HEK293 (cell line): ENCODE measurements around the gene URGCP.
A peak's percentile ranks its signal among the peaks of the same experiment; 100 is the strongest.

Experiments used
- CTCF ChIA-PET: fragments of 350-600 bp; formaldehyde crosslinking; extraction: SDS; loops from one replicate; lab custom pipeline; 2021; ENCODE audit warnings: antibody characterized with exemption; lab: Yijun Ruan, JAX
- POLR2A ChIA-PET: fragments of 300-600 bp; formaldehyde crosslinking; extraction: SDS; loops from one replicate; lab custom pipeline; 2020; ENCODE audit warnings: antibody characterized with exemption, inconsistent platforms; lab: Yijun Ruan, JAX
- H3K27ac ChIP-seq: fragments of 200-500 bp; sonication (Bioruptor generic); 2 replicates; pipeline ENCODE4 v1.5.1; 2014; ENCODE audit warnings: low read depth, low read length, control low read depth, inconsistent platforms; ENCODE audit errors: extremely low read depth
- H3K36me3 ChIP-seq, 2 experiments: fragments of 200-500 bp in 1 of 2; sonication (Bioruptor generic) in 1 of 2; 1 replicate in 1 of 2; 2 replicates in 1 of 2; pipeline ENCODE4 v1.5.1; 2014 to 2017; ENCODE audit warnings: inconsistent platforms in 2 of 2, low read length in 2 of 2; ENCODE audit not compliant: control insufficient read depth in 2 of 2, insufficient read depth in 1 of 2
- H3K4me1 ChIP-seq: fragments of 200-500 bp; sonication (Bioruptor generic); 2 replicates; pipeline ENCODE4 v1.5.1; 2014; ENCODE audit warnings: mild to moderate bottlenecking, low read length, inconsistent platforms; ENCODE audit not compliant: control insufficient read depth, insufficient read depth
- H3K4me3 ChIP-seq: 2 replicates; pipeline ENCODE4 v1.5.1; 2011; ENCODE audit warnings: low read depth, mild to moderate bottlenecking, control low read depth, low read length, moderate library complexity
- H3K9me3 ChIP-seq: fragments of 200-500 bp; sonication (Bioruptor generic); 2 replicates; pipeline ENCODE4 v1.5.1; 2014; ENCODE audit warnings: low read depth, low read length, inconsistent platforms; ENCODE audit not compliant: control insufficient read depth, insufficient read depth
- KLF10 ChIP-seq: fragments of 450-650 bp; IDR thresholded peaks from 2 replicates; pipeline ENCODE4 v1.5.1; 2018; ENCODE audit warnings: missing biosample characterization, mild to moderate bottlenecking, missing genetic modification characterization
- PRDM1 ChIP-seq: fragments of 450-650 bp; formaldehyde crosslinking; IDR thresholded peaks from 2 replicates; pipeline ENCODE4; 2016; ENCODE audit warnings: missing biosample characterization, missing genetic modification characterization
- SALL2 ChIP-seq: fragments of 450-650 bp; formaldehyde crosslinking; IDR thresholded peaks from 2 replicates; pipeline ENCODE4 v1.5.0; 2017; ENCODE audit warnings: missing biosample characterization, mild to moderate bottlenecking, missing genetic modification characterization, borderline replicate concordance
- SP2 ChIP-seq: fragments of 450-650 bp; formaldehyde crosslinking; IDR thresholded peaks from 2 replicates; pipeline ENCODE4 v1.5.1; 2016; ENCODE audit warnings: missing biosample characterization, missing genetic modification characterization
- TCF7L2 ChIP-seq: IDR thresholded peaks from 2 replicates; pipeline ENCODE4 v1.6.1; 2011; ENCODE audit warnings: low read depth, mild to moderate bottlenecking, inconsistent platforms, low read length, moderate library complexity, borderline replicate concordance
- YY1 ChIP-seq: fragments of 450-650 bp; formaldehyde crosslinking; IDR thresholded peaks from 2 replicates; pipeline ENCODE4 v1.5.1; 2018; ENCODE audit warnings: missing biosample characterization, missing genetic modification characterization
- ZFP3 ChIP-seq: fragments of 450-650 bp; formaldehyde crosslinking; IDR thresholded peaks from 2 replicates; pipeline ENCODE4 v1.5.1; 2016; ENCODE audit warnings: low read depth, missing biosample characterization, missing genetic modification characterization
- ZIC2 ChIP-seq: fragments of 450-650 bp; formaldehyde crosslinking; IDR thresholded peaks from 2 replicates; pipeline ENCODE4 v1.5.1; 2016; ENCODE audit warnings: missing biosample characterization, missing genetic modification characterization
- ZNF140 ChIP-seq: fragments of 450-650 bp; formaldehyde crosslinking; IDR thresholded peaks from 2 replicates; pipeline ENCODE4 v1.5.1; 2016; ENCODE audit warnings: missing biosample characterization, missing genetic modification characterization
- ZNF146 ChIP-seq: fragments of 450-650 bp; formaldehyde crosslinking; IDR thresholded peaks from 2 replicates; pipeline ENCODE4 v1.5.1; 2016; ENCODE audit warnings: missing biosample characterization, missing genetic modification characterization
- ZNF184 ChIP-seq: fragments of 450-650 bp; IDR thresholded peaks from 2 replicates; pipeline ENCODE4 v1.5.1; 2018; ENCODE audit warnings: missing biosample characterization, mild to moderate bottlenecking, missing genetic modification characterization
- ZNF19 ChIP-seq: fragments of 450-650 bp; formaldehyde crosslinking; IDR thresholded peaks from 2 replicates; pipeline ENCODE4; 2016; ENCODE audit warnings: missing biosample characterization, missing genetic modification characterization, low read depth
- ZNF202 ChIP-seq: fragments of 450-650 bp; formaldehyde crosslinking; IDR thresholded peaks from 2 replicates; pipeline ENCODE4 v1.5.1; 2016; ENCODE audit warnings: missing biosample characterization, missing genetic modification characterization, borderline replicate concordance
- ZNF214 ChIP-seq: fragments of 450-650 bp; formaldehyde crosslinking; IDR thresholded peaks from 2 replicates; pipeline ENCODE4 v1.5.1; 2017; ENCODE audit warnings: missing biosample characterization, mild to moderate bottlenecking, missing genetic modification characterization, borderline replicate concordance
- ZNF239 ChIP-seq: fragments of 450-650 bp; formaldehyde crosslinking; IDR thresholded peaks from 2 replicates; pipeline ENCODE4 v1.5.1; 2016; ENCODE audit warnings: missing biosample characterization, missing genetic modification characterization
- ZNF292 ChIP-seq: fragments of 450-650 bp; formaldehyde crosslinking; IDR thresholded peaks from 2 replicates; pipeline ENCODE4 v1.5.1; 2016; ENCODE audit warnings: low read depth, missing biosample characterization, missing genetic modification characterization, borderline replicate concordance
- ZNF335 ChIP-seq: fragments of 450-650 bp; formaldehyde crosslinking; conservative IDR thresholded peaks from 2 replicates; pipeline ENCODE4 v1.5.1; 2016; ENCODE audit warnings: missing biosample characterization, missing genetic modification characterization
- ZNF350 ChIP-seq: fragments of 450-650 bp; formaldehyde crosslinking; IDR thresholded peaks from 2 replicates; pipeline ENCODE4 v1.5.0; 2017; ENCODE audit warnings: missing biosample characterization, mild to moderate bottlenecking, missing genetic modification characterization
- ZNF391 ChIP-seq: fragments of 450-650 bp; formaldehyde crosslinking; IDR thresholded peaks from 2 replicates; pipeline ENCODE4 v1.5.1; 2016; ENCODE audit warnings: low read depth, missing biosample characterization, missing genetic modification characterization, borderline replicate concordance
- ZNF529 ChIP-seq: fragments of 450-650 bp; formaldehyde crosslinking; IDR thresholded peaks from 2 replicates; pipeline ENCODE4 v1.5.1; 2017; ENCODE audit warnings: missing genetic modification characterization, missing biosample characterization; ENCODE audit not compliant: insufficient replicate concordance
- ZNF549 ChIP-seq: fragments of 450-650 bp; IDR thresholded peaks from 2 replicates; pipeline ENCODE4 v1.5.1; 2018; ENCODE audit warnings: missing biosample characterization, missing genetic modification characterization, mild to moderate bottlenecking, inconsistent platforms, moderate library complexity
- ZNF558 ChIP-seq: fragments of 450-650 bp; formaldehyde crosslinking; IDR thresholded peaks from 2 replicates; pipeline ENCODE4 v1.5.1; 2016; ENCODE audit warnings: missing biosample characterization, missing genetic modification characterization
- ZNF585B ChIP-seq: fragments of 450-650 bp; formaldehyde crosslinking; IDR thresholded peaks from 2 replicates; pipeline ENCODE4 v1.5.1; 2016; ENCODE audit warnings: missing biosample characterization, missing genetic modification characterization
- ZNF621 ChIP-seq: fragments of 450-650 bp; formaldehyde crosslinking; IDR thresholded peaks from 2 replicates; pipeline ENCODE4 v1.5.1; 2017; ENCODE audit warnings: missing biosample characterization, missing genetic modification characterization
- ZNF623 ChIP-seq: fragments of 450-650 bp; formaldehyde crosslinking; IDR thresholded peaks from 2 replicates; pipeline ENCODE4 v1.5.1; 2016; ENCODE audit warnings: missing biosample characterization, missing genetic modification characterization
- ZNF624 ChIP-seq: fragments of 450-650 bp; formaldehyde crosslinking; IDR thresholded peaks from 2 replicates; pipeline ENCODE4 v1.5.1; 2017; ENCODE audit warnings: missing biosample characterization, missing genetic modification characterization
- ZNF777 ChIP-seq: fragments of 450-650 bp; formaldehyde crosslinking; IDR thresholded peaks from 2 replicates; pipeline ENCODE4 v1.5.1; 2017; ENCODE audit warnings: missing biosample characterization, missing genetic modification characterization, borderline replicate concordance
- ZNF785 ChIP-seq: fragments of 450-650 bp; formaldehyde crosslinking; IDR thresholded peaks from 2 replicates; pipeline ENCODE4 v1.5.1; 2016; ENCODE audit warnings: missing biosample characterization, missing genetic modification characterization
- ZNF830 ChIP-seq: fragments of 450-650 bp; IDR thresholded peaks from 2 replicates; pipeline ENCODE4 v1.5.0; 2018; ENCODE audit warnings: missing biosample characterization, missing genetic modification characterization, low read depth, mild to moderate bottlenecking, moderate library complexity
- ZNF843 ChIP-seq: fragments of 450-650 bp; formaldehyde crosslinking; IDR thresholded peaks from 2 replicates; pipeline ENCODE4 v1.5.1; 2016; ENCODE audit warnings: missing biosample characterization, missing genetic modification characterization
- TF ChIP-seq, protein P1 (sequence below): fragments of 450-650 bp; formaldehyde crosslinking; IDR thresholded peaks from 2 replicates; pipeline ENCODE4 v1.5.1; 2016; ENCODE audit warnings: missing biosample characterization, missing genetic modification characterization
- TF ChIP-seq, protein P2 (sequence below): fragments of 450-650 bp; formaldehyde crosslinking; IDR thresholded peaks from 2 replicates; pipeline ENCODE4 v1.5.1; 2016; ENCODE audit warnings: missing biosample characterization, missing genetic modification characterization
- TF ChIP-seq, protein P3 (sequence below): fragments of 450-650 bp; formaldehyde crosslinking; IDR thresholded peaks from 2 replicates; pipeline ENCODE4 v1.5.1; 2017; ENCODE audit warnings: missing biosample characterization, missing genetic modification characterization
- TF ChIP-seq, protein P4 (sequence below): fragments of 450-650 bp; formaldehyde crosslinking; IDR thresholded peaks from 2 replicates; pipeline ENCODE4 v1.5.1; 2016; ENCODE audit warnings: missing biosample characterization, missing genetic modification characterization, borderline replicate concordance

URGCP gene

DNA sequence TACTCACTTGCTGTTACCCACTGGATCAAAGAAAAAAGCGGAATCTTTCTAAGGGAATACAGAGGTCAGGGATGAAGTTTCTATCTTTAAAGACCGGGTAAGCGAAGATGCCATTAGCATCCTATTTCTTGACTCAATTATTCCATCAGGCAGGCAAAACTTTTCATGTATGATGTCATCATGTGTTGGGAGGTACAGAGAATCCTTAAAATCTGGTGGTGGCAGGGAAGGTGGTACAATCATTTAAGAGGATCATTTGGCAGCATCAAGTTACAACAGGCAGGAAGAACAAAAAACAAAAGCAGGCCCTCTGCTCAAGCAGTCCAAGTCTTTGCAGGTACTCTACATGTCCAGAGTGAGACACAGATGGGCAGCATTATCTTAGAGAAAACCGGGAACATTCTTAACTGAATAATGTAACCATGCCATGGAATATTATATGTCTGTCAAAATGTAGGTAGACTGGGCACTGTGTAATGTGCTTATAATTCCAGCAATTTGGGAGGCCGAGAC is 3.8 kb downstream of the URGCP start:
- Histone ChIP-seq H3K4me1 (peaks cover 4% of the 10 kb centered on the region; the same call in 1 of the 2 replicates), H3K36me3 (peaks cover 3 to 7% of the 10 kb centered on the region in 2 experiments; a peak in 2 of 3 replicates), H3K27ac (no peak overlapping the region), H3K4me3 (no peak overlapping the region), H3K9me3 (no peaks in the 10 kb centered on the region)
- POLR2A ChIA-PET, result no interaction called here
- CTCF ChIA-PET, result no interaction called here
- TF ChIP-seq ZNF335 (tag by site-specific recombination) (no peak), ZNF529 (tag by site-specific recombination) (no peak), ZNF350 (no peak), ZNF292 (no peak), ZNF843 (tag by site-specific recombination) (no peak), TCF7L2 (no peak), ZNF184 (tag by site-specific recombination) (no peak), ZNF624 (tag by site-specific recombination) (no peak), ZNF558 (tag by site-specific recombination) (0 out of 2 replicates have a peak, but pooled peaks have one; percentile 40), SALL2 (tag by site-specific recombination) (no peak), ZNF146 (tag by site-specific recombination) (peak; percentile 72), ZFP3 (tag by site-specific recombination) (no peak), ZNF19 (tag by site-specific recombination) (no peak), KLF10 (tag by site-specific recombination) (no peak), ZNF585B (tag by site-specific recombination) (no peak), YY1 (tag by site-specific recombination) (no peak), ZNF140 (no peak), ZNF621 (no peak), ZNF777 (tag by site-specific recombination) (no peak), ZIC2 (tag by site-specific recombination) (no peak), ZNF214 (tag by site-specific recombination) (no peak), ZNF202 (tag by site-specific recombination) (no peak), SP2 (tag by site-specific recombination) (no peak), ZNF623 (tag by site-specific recombination) (no peak), ZNF830 (no peak), ZNF239 (tag by site-specific recombination) (no peak), ZNF391 (tag by site-specific recombination) (no peak), ZNF785 (tag by site-specific recombination) (no peak), PRDM1 (tag by site-specific recombination) (peak; percentile 42; the same call in 1 of the 2 replicates), ZNF549 (no peak)
- TF ChIP-seq, protein P1, sequence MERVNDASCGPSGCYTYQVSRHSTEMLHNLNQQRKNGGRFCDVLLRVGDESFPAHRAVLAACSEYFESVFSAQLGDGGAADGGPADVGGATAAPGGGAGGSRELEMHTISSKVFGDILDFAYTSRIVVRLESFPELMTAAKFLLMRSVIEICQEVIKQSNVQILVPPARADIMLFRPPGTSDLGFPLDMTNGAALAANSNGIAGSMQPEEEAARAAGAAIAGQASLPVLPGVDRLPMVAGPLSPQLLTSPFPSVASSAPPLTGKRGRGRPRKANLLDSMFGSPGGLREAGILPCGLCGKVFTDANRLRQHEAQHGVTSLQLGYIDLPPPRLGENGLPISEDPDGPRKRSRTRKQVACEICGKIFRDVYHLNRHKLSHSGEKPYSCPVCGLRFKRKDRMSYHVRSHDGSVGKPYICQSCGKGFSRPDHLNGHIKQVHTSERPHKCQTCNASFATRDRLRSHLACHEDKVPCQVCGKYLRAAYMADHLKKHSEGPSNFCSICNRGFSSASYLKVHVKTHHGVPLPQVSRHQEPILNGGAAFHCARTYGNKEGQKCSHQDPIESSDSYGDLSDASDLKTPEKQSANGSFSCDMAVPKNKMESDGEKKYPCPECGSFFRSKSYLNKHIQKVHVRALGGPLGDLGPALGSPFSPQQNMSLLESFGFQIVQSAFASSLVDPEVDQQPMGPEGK (tag by site-specific recombination), result no peak
- TF ChIP-seq, protein P2, sequence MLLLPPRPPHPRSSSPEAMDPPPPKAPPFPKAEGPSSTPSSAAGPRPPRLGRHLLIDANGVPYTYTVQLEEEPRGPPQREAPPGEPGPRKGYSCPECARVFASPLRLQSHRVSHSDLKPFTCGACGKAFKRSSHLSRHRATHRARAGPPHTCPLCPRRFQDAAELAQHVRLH (tag by site-specific recombination), result 0 out of 2 replicates have a peak, but pooled peaks have one; percentile 35
- TF ChIP-seq, protein P3, sequence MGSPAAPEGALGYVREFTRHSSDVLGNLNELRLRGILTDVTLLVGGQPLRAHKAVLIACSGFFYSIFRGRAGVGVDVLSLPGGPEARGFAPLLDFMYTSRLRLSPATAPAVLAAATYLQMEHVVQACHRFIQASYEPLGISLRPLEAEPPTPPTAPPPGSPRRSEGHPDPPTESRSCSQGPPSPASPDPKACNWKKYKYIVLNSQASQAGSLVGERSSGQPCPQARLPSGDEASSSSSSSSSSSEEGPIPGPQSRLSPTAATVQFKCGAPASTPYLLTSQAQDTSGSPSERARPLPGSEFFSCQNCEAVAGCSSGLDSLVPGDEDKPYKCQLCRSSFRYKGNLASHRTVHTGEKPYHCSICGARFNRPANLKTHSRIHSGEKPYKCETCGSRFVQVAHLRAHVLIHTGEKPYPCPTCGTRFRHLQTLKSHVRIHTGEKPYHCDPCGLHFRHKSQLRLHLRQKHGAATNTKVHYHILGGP, result no peak
- TF ChIP-seq, protein P4, sequence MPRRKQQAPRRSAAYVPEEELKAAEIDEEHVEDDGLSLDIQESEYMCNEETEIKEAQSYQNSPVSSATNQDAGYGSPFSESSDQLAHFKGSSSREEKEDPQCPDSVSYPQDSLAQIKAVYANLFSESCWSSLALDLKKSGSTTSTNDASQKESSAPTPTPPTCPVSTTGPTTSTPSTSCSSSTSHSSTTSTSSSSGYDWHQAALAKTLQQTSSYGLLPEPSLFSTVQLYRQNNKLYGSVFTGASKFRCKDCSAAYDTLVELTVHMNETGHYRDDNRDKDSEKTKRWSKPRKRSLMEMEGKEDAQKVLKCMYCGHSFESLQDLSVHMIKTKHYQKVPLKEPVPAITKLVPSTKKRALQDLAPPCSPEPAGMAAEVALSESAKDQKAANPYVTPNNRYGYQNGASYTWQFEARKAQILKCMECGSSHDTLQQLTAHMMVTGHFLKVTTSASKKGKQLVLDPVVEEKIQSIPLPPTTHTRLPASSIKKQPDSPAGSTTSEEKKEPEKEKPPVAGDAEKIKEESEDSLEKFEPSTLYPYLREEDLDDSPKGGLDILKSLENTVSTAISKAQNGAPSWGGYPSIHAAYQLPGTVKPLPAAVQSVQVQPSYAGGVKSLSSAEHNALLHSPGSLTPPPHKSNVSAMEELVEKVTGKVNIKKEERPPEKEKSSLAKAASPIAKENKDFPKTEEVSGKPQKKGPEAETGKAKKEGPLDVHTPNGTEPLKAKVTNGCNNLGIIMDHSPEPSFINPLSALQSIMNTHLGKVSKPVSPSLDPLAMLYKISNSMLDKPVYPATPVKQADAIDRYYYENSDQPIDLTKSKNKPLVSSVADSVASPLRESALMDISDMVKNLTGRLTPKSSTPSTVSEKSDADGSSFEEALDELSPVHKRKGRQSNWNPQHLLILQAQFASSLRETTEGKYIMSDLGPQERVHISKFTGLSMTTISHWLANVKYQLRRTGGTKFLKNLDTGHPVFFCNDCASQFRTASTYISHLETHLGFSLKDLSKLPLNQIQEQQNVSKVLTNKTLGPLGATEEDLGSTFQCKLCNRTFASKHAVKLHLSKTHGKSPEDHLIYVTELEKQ, result no peak
